Fibroblast of lung (primary cell): ENCODE results near the gene MARCHF2.

Experiments
- CTCF ChIP-seq, 2 donors: IDR thresholded peaks in 1 of 2; conservative IDR thresholded peaks in 1 of 2; 1 replicate in 1 of 2; 2 replicates in 1 of 2; pipeline ENCODE4 v1.5.1; 2011 to 2012; ENCODE audit warnings: low read length in 2 of 2, control low read depth in 1 of 2, inconsistent platforms in 1 of 2, low read depth in 1 of 2, mild to moderate bottlenecking in 1 of 2
- EZH2 ChIP-seq: IDR thresholded peaks from 2 replicates; pipeline ENCODE4 v1.5.1; 2012; ENCODE audit warnings: low read length, control low read depth, mild to moderate bottlenecking; ENCODE audit errors: missing control alignments

- TF ChIP-seq CTCF (conservative IDR thresholded peaks at IDR 0.05 in 1 of 2, IDR thresholded peaks at IDR 0.05 in 1 of 2; ENCODE audit: low read depth in 1 of 2, low read length in 2 of 2) = no peak
- TF ChIP-seq EZH2 = no peak
Measured at GRCh38 chr19:8446061-8446709, 33.1 kb downstream of the MARCHF2 start.
